Measurements from ENCODE around the gene NT5DC1.

GRCh38 chr6:116248577-116248976, 147.9 kb downstream of the NT5DC1 start:
- TF ChIP-seq CTCF (IDR thresholded peaks at IDR 0.05) (no peak), POLR2A (IDR thresholded peaks at IDR 0.05) (no peak), EP300 (IDR thresholded peaks at IDR 0.05) (no peak)

Measured in tibial nerve (tissue), 4 donors.